ENCODE measurements around the gene RPL5.

GRCh38 chr1:92840600-92840999, 8.8 kb downstream of the RPL5 start:
- no peak for TF ChIP-seq CREB1 (CRISPR knock-in tag; IDR thresholded peaks at IDR 0.05)
- no peak for TF ChIP-seq CTCF (IDR thresholded peaks at IDR 0.05)
- TF ChIP-seq CREM (CRISPR knock-in tag; IDR thresholded peaks at IDR 0.05), result no peak
- no peak for TF ChIP-seq TCF7 (CRISPR knock-in tag; IDR thresholded peaks at IDR 0.05; ENCODE audit: low read depth)
- no peak for TF ChIP-seq IRF1 (CRISPR knock-in tag; IDR thresholded peaks at IDR 0.05)
- no peak for TF ChIP-seq NFYB (CRISPR knock-in tag; conservative IDR thresholded peaks at IDR 0.05; ENCODE audit: low read depth)
- TF ChIP-seq MYBL2 (CRISPR knock-in tag; IDR thresholded peaks at IDR 0.05), result no peak
- no peak for TF ChIP-seq TP53 (CRISPR knock-in tag; IDR thresholded peaks at IDR 0.05)

All from WTC11 (cell line).